GM04503 (cell line): ENCODE measurements around the gene MRPL58.
"Not testable (repeated sequence)": the region's sequence is repeated elsewhere in the genome, so short reads cannot be mapped to it uniquely, and the experiment has no call there.

Source experiments
- DNase-seq: peaks from one replicate; pipeline ENCODE4 v3.0.0-alpha.2; 2012; ENCODE audit warnings: low read depth

MRPL58 gene

DNA sequence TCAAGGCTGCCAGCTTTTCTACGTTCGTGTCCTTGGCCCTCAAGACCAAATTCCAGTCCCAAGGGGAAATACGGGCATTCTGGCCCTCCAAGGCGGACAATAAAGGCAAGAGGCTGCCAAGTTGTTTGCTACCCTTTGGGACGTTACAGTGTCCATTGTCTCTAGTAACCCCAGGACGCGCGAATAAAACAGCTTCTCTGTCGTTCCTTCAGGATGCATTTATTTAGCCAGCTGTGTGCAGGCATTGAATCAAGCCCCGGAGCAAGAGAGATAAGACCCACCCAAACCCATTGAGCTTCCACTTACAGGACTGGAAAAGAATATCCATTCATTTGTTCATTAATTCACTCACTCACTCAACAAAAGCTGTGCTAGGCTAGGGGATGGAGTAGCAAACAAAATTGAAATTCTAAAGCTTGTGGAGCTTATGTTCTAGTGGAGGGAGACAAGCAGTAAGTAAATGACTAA lies 656 bp downstream of the MRPL58 start:
- no peak for DNase-seq

DNA sequence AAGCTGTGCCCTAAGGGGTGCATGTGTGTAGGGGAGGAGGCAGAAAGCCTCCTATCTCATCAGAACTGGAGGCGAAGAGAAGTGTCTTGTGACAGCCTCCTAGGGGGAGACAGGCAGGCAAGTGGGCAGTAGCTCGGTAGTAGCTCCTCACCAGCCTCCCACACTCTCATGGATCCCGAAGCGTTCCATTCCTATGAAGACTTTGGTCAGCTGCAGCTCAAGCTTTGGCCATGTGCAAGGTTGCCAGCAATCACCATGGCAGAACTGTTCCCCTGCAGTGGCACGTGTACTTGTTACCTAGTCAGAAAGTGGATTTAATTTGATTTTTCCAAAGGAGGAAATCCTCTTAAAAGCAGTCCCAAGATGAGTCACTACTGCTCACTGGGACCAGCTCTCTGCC lies 6.7 kb downstream of the MRPL58 start:
- no peak for DNase-seq

DNA sequence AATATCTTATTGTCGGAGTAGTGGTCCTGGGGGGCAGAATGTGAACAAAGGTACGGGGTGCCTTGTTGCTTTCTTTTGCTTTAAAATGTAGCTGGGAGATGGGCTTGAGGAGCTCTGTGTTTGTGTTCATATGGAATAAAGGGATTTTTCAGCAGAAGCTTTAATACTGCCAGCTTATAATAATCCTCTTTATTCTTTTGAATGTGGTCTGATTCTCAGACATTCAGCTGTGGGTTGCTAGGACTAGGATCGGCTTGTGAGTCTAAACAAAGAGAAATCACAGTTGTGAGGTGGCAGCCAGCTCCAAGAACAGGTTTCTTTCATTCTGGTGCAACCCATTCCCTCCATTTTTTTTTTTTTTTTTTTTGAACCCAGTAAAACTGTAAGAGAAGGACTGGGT lies 7.2 kb downstream of the MRPL58 start:
- no peak for DNase-seq

DNA sequence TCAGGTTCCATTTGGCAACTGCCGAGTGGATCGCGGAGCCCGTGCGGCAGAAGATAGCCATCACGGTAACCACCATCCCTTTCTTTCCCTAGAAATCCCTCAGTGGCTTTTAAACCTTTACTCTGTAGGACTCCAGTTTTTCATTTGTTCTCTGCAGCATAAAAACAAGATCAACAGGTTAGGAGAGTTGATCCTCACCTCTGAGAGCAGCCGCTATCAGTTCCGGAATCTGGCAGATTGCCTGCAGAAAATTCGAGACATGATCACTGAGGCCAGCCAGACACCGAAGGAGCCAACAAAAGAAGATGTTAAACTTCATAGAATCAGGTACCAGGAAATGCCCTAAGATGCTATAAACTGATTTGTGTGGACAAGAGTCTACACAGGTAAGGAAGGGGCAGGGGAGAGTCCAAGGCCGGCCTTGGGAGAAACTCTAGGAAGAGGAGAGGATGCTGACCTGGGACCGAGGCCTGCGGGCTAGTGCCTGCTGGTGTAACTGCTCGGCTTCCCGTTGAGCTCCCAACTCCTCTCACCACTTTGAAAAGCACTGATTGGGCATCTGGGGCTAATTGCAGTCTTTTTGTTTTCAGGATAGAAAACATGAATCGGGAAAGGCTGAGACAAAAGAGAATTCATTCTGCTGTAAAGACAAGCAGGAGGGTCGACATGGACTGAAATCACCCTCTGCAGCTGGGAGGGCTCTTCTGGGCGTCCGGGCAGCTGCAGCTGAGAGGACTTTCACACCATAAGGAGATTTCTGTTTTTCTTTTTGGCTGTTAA lies 8.1 kb downstream of the MRPL58 start:
- no peak for DNase-seq

DNA sequence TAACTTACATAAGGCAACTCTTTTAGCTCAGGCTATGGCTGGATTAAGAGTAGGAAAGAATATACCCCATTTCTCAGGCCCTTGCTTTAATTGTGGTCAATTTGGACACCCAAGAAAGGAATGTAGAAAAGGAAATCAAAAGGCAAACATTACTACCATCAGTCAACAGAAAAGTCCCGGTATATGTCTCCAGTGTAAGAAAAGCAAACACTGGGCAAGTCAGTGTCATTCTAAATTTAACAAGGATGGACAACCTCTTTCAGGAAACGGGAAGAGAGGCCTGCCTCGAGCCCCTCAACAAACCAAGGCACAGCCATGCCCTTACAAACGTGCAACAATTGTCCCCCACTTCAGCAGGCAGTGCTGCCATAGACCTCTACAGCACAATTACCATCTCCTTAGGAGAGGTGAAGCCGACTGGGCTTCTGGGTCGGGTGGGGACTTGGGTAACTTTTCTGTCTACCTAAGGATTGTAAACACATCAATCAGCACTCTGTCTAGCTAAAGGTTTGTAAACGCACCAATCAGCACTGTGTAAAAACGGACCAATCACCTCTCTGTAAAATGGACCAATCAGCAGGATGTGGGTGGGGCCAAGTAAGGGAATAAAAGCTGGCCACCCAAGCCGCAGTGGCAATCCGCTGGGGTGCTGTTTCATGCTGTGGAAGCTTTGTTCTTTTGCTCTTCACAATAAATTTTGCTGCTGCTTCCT lies 12.4 kb downstream of the MRPL58 start:
- DNase-seq, result no peak

DNA sequence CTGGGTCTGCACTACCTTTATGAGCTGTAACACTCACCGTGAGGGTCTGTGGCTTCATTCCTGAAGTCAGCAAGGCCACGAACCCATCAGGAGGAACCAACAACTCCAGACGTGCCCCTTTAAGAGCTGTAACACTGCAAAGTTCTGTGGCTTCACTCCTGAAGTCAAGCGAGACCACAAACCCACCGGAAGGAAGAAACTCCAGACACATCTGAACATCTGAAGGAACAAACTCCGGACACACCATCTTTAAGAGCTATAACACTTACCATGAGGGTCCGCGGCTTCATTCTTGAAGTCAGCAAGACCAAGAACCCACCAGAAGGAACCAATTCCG lies 12.9 kb downstream of the MRPL58 start:
- not testable (repeated sequence) for DNase-seq

DNA sequence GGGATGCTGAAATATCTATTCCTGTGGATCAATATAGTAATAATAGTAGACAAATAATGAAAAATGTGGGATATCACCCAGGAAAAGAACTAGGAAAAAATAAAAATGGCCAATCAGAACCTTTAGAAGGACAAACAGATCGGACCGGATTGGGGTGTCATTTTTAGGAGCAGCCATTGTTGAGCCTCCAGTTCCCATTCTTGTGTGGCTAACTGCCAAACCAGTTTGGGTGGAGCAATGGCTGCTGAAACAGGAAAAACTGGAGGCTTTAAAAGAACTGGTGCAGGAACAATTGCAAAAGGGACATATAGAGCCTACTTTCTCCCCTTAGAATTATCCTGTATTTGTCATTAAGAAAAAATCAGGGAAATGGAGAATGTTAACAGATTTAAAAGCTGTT lies 14.2 kb downstream of the MRPL58 start:
- not testable (repeated sequence) for DNase-seq

DNA sequence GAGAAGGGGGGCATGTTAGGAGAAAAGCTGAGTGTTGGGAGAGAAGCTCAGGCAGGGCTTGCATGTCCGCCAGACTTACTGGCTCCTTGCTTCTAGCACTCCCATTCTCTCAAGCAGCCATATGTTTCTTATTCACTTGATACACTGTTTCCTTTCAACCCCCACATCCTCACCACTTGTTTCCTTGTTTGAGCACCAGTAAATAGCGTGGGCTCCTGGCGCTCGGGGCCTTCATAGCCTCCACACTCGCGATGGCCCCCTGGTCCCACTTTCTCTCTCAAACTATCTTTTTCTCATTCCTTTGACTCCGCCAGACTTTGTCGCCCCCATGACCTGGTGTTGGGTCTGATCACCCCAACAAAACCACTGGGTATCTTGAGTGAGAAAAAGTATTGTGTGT lies 17.7 kb downstream of the MRPL58 start:
- no peak for DNase-seq

DNA sequence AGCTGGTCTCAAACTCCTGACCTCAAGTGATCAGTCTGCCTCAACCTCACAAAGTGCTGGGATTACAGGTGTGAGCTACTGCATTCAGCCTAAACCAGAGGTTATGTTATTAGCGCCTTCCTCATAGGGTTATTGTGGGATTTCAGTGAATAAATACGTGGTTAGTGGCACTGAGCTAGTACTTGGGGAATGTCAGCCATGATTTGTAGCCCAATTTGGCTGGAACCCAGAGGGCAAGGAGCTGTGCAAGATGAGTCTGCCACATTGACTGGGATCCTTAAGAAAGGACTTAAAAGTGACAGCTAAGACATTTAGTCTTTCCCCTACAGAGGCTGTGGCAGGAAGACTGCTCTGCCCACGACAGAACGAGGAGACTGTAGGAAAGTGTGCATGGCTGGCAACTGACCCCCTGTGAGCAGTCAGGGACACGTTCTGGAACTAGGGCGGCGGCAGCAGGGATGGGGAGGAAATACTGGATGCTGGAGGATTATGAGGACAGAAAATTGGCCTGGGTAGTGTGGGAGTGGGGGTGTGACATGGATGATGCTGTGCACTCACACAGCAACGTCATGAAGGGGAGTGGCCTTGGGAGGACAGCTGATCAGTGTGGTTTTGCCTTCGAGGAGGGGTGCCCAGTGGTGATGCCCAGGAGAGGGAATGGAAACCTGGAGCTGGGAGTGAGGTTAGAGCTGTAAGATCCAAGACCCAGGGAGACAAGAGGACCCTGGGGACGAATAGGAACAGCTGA lies 19.7 kb downstream of the MRPL58 start:
- DNase-seq, result peak; percentile 54

DNA sequence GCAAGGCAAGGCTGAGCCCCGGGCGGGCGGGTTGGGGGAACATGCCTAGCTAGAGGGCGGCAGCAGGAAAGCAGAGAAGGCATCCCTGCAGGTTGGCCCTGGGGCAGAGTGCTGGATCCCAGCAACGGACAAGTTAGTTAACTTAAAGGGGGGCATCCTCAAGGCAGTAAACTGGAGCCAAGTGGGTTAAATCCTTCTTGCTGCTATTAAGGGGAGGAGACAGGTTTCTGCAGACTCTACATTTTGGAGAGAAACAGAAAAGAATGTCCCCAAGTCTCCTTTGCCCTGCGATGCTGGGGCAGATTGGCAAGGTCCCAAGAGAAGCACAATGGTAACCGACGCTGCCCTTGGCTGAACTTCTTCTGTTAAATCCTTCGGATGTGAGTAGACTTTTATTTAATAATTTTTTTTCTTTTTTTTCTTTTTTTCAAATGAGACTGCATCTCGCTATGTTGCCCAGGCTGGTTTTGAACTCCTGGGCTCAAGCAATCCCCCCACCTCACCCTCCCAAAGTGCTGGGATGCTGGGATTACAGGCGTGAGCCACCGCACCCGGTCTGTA lies 20.3 kb downstream of the MRPL58 start:
- no peak for DNase-seq

DNA sequence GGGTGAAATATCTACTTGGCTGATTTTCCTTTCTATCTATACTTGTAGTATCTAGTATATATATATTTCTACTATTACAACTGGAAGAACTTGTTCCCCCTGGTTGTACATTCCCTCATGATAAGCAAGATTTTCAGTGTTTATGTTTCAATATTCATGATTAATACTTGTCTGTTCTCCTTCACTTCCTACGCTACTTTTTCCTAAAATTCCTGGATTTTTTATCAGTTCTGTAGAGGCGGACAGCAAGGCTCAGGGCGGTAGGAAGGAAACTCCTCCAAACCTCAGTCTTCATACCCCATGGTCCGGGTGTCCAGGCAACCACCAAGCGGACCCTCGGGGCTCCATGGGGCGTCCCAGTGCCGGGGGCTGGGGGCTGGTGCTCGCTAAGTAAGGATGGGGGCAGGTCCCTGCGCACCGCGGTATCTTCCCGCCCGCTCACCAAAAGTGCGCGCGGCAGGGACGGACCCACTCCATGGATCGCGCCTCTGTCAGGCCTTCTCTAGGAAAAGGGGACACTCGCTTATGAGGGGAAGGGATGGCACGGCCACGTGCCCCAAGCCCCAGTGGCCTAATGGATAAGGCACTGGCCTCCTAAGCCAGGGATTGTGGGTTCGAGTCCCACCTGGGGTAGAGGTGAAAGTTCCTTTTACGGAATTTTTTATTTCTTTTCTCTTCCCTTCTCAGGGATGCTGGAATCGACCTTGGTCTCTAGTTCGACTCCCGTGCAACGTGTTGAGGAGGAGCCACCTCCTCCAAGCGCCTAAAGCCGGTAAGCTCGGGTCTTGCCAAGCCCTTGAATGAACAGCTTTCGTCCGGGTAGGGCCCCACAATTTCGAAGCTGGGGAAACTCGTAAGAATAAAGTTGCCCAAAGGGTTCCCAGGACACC lies 21.1 kb downstream of the MRPL58 start:
- peak; percentile 71 for DNase-seq

DNA sequence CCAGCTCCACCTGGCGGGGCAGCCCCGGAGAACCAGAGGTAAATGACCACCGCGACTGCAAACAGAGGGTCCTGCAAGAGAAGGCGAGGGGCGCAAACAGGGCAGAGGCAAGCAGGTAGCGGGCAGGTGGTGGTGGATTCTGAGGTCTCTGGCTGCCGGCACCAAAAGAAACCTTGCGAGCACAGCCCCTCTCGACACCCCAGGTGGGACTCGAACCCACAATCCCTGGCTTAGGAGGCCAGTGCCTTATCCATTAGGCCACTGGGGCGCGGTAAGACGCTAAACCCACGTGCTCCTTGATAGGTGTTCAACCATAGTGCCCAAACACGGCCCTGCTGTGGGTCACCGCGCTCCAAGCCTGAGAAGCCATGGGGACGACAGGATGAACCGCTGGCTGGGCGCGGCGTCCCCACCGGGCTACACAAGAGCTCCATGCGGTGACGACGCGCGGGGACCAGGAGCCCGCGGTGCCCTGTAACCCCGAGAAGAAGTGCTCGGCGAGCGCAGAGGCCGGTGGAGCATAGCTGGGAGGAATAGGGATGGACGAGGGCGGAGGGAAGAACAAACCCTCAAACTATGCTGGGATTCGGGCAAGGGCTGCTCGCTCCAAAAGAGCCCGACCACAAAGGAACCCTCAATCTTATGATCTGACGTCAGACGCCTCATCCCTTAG lies 21.9 kb downstream of the MRPL58 start:
- DNase-seq, result peak; percentile 59

DNA sequence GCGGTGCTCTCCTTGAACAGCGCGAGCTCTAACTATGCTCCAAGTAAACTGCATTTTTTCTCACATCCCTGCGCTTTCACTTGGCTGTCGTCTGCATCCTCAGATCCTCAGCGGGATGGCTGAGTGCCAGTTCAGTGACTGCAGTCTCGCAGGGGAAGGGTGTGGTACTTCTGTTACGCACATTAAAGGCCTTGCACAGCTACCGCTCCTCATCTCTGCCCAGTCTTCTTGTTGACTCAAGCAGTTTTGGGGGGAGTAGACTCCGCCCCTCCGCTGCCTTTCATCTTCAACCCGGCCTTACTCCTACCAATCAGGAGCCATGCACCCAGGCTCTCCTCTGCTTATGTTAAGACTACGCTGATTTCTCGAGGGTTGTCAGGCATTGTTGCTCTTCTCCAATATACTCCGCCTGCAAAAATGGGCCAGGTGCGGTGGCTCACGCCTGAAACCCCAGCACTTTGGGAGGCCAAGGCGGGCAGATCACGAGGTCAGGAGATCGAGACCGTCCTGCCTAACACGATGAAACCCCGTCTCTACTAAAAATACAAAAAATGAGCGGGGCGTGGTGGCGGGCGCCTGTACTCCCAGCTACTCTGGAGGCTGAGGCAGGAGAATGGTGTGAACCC lies 24.3 kb downstream of the MRPL58 start:
- peak; percentile 65 for DNase-seq

DNA sequence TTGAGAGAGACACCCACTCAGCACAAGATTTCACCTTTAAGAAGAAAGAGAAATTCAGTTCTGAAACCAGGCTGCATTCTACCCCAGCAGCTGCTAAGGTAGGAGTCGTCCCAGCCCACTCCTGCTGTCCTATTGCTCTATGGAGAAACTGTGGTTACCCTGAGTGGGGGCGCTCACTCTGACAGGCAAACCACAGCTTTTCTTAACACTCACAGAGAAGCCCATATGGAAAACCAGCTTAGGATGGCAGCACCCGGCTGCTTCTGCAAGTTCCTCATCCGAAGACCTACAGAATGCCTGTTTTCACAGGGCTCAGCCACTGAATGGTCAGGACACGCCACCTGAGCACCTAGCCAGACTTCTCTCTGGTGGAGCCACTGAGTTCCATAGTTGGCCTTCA lies 26.8 kb downstream of the MRPL58 start:
- no peak for DNase-seq

DNA sequence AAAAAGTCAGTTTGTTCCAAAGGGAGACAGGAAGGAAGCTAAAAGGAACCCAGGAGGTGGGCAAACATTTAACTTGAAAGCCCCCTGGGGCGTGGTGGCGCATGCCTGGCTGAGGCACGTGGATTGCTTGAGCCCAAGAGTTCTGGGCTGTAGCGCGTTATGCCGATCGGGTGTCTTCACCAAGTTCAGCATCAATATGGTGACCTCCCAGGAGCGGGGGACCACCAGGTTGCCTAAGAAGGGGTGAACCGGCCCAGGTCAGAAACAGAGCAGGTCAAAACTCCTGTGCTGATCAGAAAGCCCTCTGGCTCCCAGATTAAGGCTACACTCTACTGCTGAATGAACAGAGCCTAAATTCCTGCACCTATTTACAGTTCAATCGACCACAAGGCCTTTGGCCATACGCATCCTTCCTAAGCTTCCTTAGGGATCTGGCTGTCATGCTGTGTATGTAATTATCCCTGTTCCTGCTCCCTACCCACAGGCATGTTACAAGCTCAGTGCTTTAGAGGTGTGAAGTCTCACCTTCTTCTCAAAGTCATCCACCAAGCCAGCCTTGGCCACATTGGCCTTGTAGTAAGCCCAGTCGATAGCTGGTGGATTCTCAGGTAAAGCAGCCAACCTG lies 29.3 kb downstream of the MRPL58 start:
- no peak for DNase-seq

DNA sequence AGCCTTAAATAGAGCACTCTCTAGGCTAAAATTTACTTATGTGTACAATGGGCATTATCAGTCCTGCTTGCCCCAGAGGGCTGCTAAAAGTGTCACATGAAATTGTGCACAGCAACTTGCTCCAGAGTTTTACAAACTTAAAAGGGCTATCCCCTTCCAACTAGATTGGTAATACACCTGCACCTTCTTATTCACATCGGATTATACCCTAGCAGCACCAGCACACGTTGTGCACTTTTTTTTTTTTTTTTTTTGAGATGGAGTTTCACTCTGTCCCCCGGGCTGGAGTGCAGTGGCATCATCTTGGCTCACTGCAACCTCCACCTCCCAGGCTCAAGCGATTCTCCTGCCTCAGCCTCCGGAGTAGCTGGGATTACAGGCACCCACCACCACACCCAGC lies 31.3 kb downstream of the MRPL58 start:
- DNase-seq, result not testable (repeated sequence)

DNA sequence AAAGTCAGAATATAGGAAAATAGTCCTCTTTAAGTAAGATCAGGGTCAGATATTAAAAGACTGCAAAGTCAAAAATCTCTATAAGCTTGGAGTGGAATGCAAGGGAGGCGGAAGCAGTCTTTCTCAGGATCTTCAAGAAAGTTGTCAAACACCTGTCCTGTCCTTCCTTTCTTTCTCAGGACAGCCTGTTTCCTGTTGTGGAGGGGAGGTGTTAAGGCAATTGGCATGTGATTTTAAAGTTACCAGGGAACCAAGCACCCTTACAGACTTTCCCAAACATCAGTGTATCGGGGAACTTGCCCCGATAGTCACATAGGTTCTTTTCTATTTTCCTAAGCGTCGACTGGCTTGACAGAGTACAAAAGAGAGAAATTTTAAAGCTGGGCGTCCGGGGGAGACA lies 32.2 kb downstream of the MRPL58 start:
- no peak for DNase-seq

DNA sequence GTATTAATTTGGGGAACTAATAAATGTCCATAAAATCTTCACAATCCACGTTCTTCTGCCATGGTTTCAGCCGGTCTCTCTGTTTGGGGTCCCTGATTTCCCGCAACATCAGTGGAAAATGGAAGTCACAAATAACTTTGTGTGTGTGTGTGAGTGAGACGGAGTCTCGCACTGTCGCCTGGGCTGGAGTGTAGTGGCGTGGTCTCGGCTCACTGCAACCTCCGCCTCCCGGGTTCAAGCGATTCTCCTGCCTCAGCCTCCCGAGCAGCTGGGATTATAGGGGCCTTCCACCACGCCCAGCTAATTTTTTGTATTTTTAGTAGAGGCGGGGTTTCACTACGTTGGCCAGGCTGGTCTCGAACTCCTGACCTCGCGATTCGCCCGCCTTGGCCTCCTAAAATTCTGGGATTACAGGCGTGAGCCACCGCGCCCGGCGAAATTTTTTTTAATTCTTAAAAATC lies 33.5 kb downstream of the MRPL58 start:
- not testable (repeated sequence) for DNase-seq

DNA sequence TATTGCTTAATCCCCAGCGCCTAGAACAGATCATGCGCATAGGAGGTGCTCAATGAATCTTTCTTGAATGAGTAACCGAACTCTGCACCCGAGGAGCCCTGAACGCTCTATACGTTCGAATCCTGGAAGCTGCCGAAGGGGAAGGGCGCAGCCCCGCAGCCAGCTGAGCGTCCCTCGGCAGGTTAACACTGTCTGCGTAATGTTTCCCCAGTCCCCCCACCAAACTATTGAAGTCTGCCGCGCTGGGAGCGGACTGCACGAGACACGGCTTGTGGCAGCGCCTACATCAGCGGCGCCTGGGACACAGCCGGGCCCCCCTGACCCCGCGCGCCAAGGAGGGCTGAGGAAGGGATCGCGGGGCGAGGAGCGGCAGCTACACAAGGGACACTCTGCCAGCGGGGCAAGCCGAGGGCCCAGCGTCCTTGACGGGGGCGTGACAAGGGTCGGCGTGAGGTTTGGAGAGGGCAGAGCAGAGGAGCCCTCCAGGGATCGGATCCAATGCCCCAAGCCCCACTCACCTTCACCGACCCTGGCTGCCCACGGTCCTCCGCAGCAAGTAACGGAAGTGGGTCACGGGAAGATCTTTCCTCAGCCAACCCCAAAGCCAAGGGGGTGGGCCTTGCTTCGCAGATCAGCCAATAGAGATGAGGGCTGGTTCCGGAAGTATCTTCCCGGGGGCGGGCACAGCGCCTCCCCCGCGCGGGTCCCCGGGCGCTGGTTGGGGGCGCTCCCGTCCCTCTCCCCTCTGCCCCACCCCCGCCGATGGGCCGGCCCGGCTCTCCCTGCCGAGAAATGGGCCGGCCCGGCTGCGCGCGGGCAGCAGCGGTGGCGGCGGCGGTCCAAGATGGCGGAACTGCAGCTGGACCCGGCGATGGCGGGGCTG lies 34.2 kb downstream of the MRPL58 start, which contains the start of the genes ATP5PD and KCTD2:
TSS of gene ATP5PD (minus strand) at position 563 of the 883 bp plus-strand sequence. CDS start 4,319 bp downstream, outside the sequence.
TSS of gene KCTD2 (plus strand) at position 819 of the 883 bp plus-strand sequence. CDS start at position 845, 26 bp downstream.
- peak; percentile 86 for DNase-seq
